Stimulated activated naive CD8-positive, alpha-beta T cell treated with anti-CD3 and anti-CD28 coated beads, Interleukin-15, Interleukin-2, amounts not matched to agents 100 ng/mL and 50 ng/mL, for 24 hours (primary cell): Measurements from ENCODE around the gene UQCR11.

Source experiments
- H3K27ac Mint-ChIP-seq: one replicate; pipeline ENCODE4 v1.8.0; 2021; ENCODE audit warnings: mild to moderate bottlenecking, mixed read lengths
- H3K27me3 Mint-ChIP-seq: one replicate; pipeline ENCODE4 v1.8.0; 2021; ENCODE audit warnings: mixed read lengths
- H3K36me3 Mint-ChIP-seq: one replicate; pipeline ENCODE4 v1.8.0; 2021; ENCODE audit warnings: low read depth, mixed read lengths
- H3K4me1 Mint-ChIP-seq: one replicate; pipeline ENCODE4 v1.8.0; 2021; ENCODE audit warnings: low read depth, mixed read lengths
- H3K4me3 Mint-ChIP-seq: one replicate; pipeline ENCODE4 v1.8.0; 2021; ENCODE audit warnings: mild to moderate bottlenecking, mixed read lengths
- H3K9me3 Mint-ChIP-seq: one replicate; pipeline ENCODE4 v1.8.0; 2021; ENCODE audit warnings: mixed read lengths

UQCR11 gene

GRCh38 chr19:1558552-1558951 is 46.7 kb downstream of the UQCR11 start:
- H3K9me3 Mint-ChIP-seq: no peaks in the 10 kb centered on the region
- no peaks in the 10 kb centered on the region for H3K36me3 Mint-ChIP-seq
- H3K27ac Mint-ChIP-seq: no peak overlapping the region
- H3K4me3 Mint-ChIP-seq: no peak overlapping the region
- no peaks in the 10 kb centered on the region for H3K4me1 Mint-ChIP-seq
- no peaks in the 10 kb centered on the region for H3K27me3 Mint-ChIP-seq

- H3K27me3 Mint-ChIP-seq: peaks cover 7% of the 10 kb centered on the region
- H3K4me3 Mint-ChIP-seq: no peak overlapping the region
- H3K4me1 Mint-ChIP-seq: no peaks in the 10 kb centered on the region
- H3K27ac Mint-ChIP-seq: no peak overlapping the region
- H3K9me3 Mint-ChIP-seq: no peaks in the 10 kb centered on the region
- H3K36me3 Mint-ChIP-seq: no peaks in the 10 kb centered on the region
Measured at GRCh38 chr19:1556390-1557070, 48.7 kb downstream of the UQCR11 start.

GRCh38 chr19:1555487-1556389 is 49.5 kb downstream of the UQCR11 start:
- Mint-ChIP-seq H3K9me3 (no peaks in the 10 kb centered on the region), H3K27ac (no peak overlapping the region), H3K4me3 (no peak overlapping the region), H3K27me3 (peaks cover 7% of the 10 kb centered on the region), H3K4me1 (no peaks in the 10 kb centered on the region), H3K36me3 (no peaks in the 10 kb centered on the region)

- no peak overlapping the region for H3K27ac Mint-ChIP-seq
- H3K4me3 Mint-ChIP-seq: no peak overlapping the region
- H3K27me3 Mint-ChIP-seq: peaks cover 7% of the 10 kb centered on the region
- no peaks in the 10 kb centered on the region for H3K9me3 Mint-ChIP-seq
- H3K36me3 Mint-ChIP-seq: no peaks in the 10 kb centered on the region
- no peaks in the 10 kb centered on the region for H3K4me1 Mint-ChIP-seq
Measured at GRCh38 chr19:1554968-1555367, 50.3 kb downstream of the UQCR11 start.

GRCh38 chr19:1553415-1553814 is 51.8 kb downstream of the UQCR11 start:
- no peaks in the 10 kb centered on the region for H3K4me1 Mint-ChIP-seq
- H3K27ac Mint-ChIP-seq: no peak overlapping the region
- H3K27me3 Mint-ChIP-seq: peaks cover 13% of the 10 kb centered on the region
- H3K36me3 Mint-ChIP-seq: no peaks in the 10 kb centered on the region
- H3K4me3 Mint-ChIP-seq: no peak overlapping the region
- no peaks in the 10 kb centered on the region for H3K9me3 Mint-ChIP-seq

GRCh38 chr19:1551068-1552040 is 53.9 kb downstream of the UQCR11 start:
- H3K27ac Mint-ChIP-seq: no peak overlapping the region
- H3K36me3 Mint-ChIP-seq: no peaks in the 10 kb centered on the region
- no peaks in the 10 kb centered on the region for H3K9me3 Mint-ChIP-seq
- no peak overlapping the region for H3K4me3 Mint-ChIP-seq
- peaks cover under 1% of the 10 kb centered on the region for H3K4me1 Mint-ChIP-seq
- peaks cover 20% of the 10 kb centered on the region for H3K27me3 Mint-ChIP-seq

- no peaks in the 10 kb centered on the region for H3K36me3 Mint-ChIP-seq
- no peak overlapping the region for H3K4me3 Mint-ChIP-seq
- no peaks in the 10 kb centered on the region for H3K9me3 Mint-ChIP-seq
- H3K27me3 Mint-ChIP-seq: peaks cover 25% of the 10 kb centered on the region
- no peak overlapping the region for H3K27ac Mint-ChIP-seq
- peaks cover 3% of the 10 kb centered on the region for H3K4me1 Mint-ChIP-seq
Measured at GRCh38 chr19:1549332-1549945, 55.8 kb downstream of the UQCR11 start.
